Caco-2 (cell line): ENCODE results near the gene MMAB. TPM values are rescaled to one million over a fixed set of nuclear protein-coding genes. Genes with fewer than 3 reads are reported as not detected.

Experiments used
- BruUV-seq: library from RNA; stranded (reverse); fragments of 400-500 nt; replicated peaks from 2 replicates; lab custom pipeline; 2021; lab: Mats Ljungman, UMichigan
- CTCF ChIA-PET: fragments of 300-600 bp; sonication (Branson Sonifier 250); formaldehyde crosslinking; loops from one replicate; lab custom pipeline; 2022; ENCODE audit warnings: antibody characterized with exemption; lab: Charles Lee
- POLR2A ChIA-PET: fragments of 300-600 bp; sonication (Branson Sonifier 250); formaldehyde crosslinking; loops from one replicate; lab custom pipeline; 2022; ENCODE audit warnings: antibody characterized with exemption; lab: Charles Lee
- DNase-seq, 2 experiments: peaks; one replicate each; pipeline versions ENCODE4 v3.0.0 to v3.0.0-alpha.2; 2020 to 2022
- H3K27me3 ChIP-seq: replicated peaks from 2 replicates; pipeline ENCODE4 v1.6.0; 2011; ENCODE audit warnings: low read length; ENCODE audit not compliant: control insufficient read depth, insufficient read depth
- H3K36me3 ChIP-seq: 2 replicates; pipeline ENCODE4 v1.5.1; 2011; ENCODE audit warnings: low read length; ENCODE audit not compliant: control insufficient read depth, insufficient read depth
- H3K4me1 ChIP-seq: fragments of 250-450 bp; sonication (Bioruptor Pico); 2 replicates; pipeline ENCODE4 v1.5.1; 2020; ENCODE audit warnings: mild to moderate bottlenecking
- H3K4me3 ChIP-seq: 2 replicates; pipeline ENCODE4 v1.5.1; 2011; ENCODE audit warnings: low read depth, mild to moderate bottlenecking, control low read depth, low read length
- H3K9me3 ChIP-seq: fragments of 250-450 bp; sonication (Bioruptor Pico); 2 replicates; pipeline ENCODE4 v1.5.1; 2020; ENCODE audit warnings: mild to moderate bottlenecking, moderate library complexity
- H3K27ac Mint-ChIP-seq: one replicate; pipeline ENCODE4 v1.8.0; 2022; ENCODE audit warnings: mixed read lengths; ENCODE audit not compliant: unreplicated experiment
- H3K27me3 Mint-ChIP-seq: one replicate; pipeline ENCODE4 v1.8.0; 2022; ENCODE audit warnings: mixed read lengths; ENCODE audit not compliant: insufficient read depth, unreplicated experiment
- H3K36me3 Mint-ChIP-seq: one replicate; pipeline ENCODE4 v1.8.0; 2022; ENCODE audit warnings: mild to moderate bottlenecking, mixed read lengths; ENCODE audit not compliant: insufficient read depth, unreplicated experiment
- H3K4me1 Mint-ChIP-seq: one replicate; pipeline ENCODE4 v1.8.0; 2022; ENCODE audit warnings: low read depth, mixed read lengths; ENCODE audit not compliant: unreplicated experiment
- H3K4me3 Mint-ChIP-seq: one replicate; pipeline ENCODE4 v1.8.0; 2022; ENCODE audit warnings: mild to moderate bottlenecking, moderate library complexity, mixed read lengths; ENCODE audit not compliant: unreplicated experiment
- H3K9me3 Mint-ChIP-seq: one replicate; pipeline ENCODE4 v1.8.0; 2022; ENCODE audit warnings: mixed read lengths; ENCODE audit not compliant: unreplicated experiment
- intact Hi-C: fragments of 100-400 bp; cut with micrococcal nuclease; formaldehyde crosslinking; loops from one replicate; pipeline ENCODE4 v1.10.0; 2022; ENCODE audit not compliant: unreplicated experiment
- total RNA-seq: library from RNA; stranded (reverse); gene quantifications from 2 replicates; pipeline ENCODE4 v1.2.3, GENCODE V29; 2022
- TF ChIP-seq, protein P1 (sequence below), 2 experiments: fragments of 200-600 bp in 1 of 2; IDR thresholded peaks; 1 replicate in 1 of 2; 2 replicates in 1 of 2; pipeline versions ENCODE4 v1.5.1 to v1.8.0; 2011 to 2022; ENCODE audit warnings: antibody characterized with exemption in 1 of 2, control low read depth in 1 of 2, inconsistent platforms in 1 of 2, low read depth in 1 of 2, low read length in 1 of 2, mild to moderate bottlenecking in 1 of 2, moderate library complexity in 1 of 2; ENCODE audit not compliant: insufficient read depth in 1 of 2, severe bottlenecking in 1 of 2, unreplicated experiment in 1 of 2

The MMAB gene
- total RNA-seq, 1 experiment from 2014 or later, result 48.9 TPM

DNA sequence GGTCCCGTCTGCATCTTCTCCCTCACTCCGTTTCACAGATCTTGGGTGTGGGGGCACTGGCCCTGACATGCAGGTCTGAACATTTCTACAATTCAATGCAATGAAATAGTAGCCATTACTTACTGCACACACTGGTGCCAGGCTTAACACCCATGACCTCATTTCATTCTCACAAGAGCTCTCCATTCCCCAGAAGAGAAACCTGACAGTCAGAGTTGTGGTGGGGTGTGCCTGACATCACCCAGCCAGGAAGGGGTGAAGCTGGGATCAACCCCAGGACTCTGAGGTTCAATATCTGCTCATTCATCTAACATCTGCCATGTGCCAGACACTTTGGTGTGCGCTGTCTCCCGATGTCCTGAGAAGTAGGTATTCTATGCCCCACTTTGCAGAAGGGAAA, 35.0 kb upstream of the MMAB start:
- no peaks in the 10 kb centered on the region for H3K27me3 Mint-ChIP-seq
- no peaks in the 10 kb centered on the region for H3K36me3 Mint-ChIP-seq
- H3K4me3 Mint-ChIP-seq, result no peak overlapping the region
- H3K4me1 Mint-ChIP-seq, result peaks cover 17% of the 10 kb centered on the region
- Histone ChIP-seq H3K27me3 (no peaks in the 10 kb centered on the region), H3K9me3 (no peaks in the 10 kb centered on the region), H3K36me3 (no peaks in the 10 kb centered on the region), H3K4me1 (peaks cover 23% of the 10 kb centered on the region), H3K4me3 (no peak overlapping the region)
- no peak overlapping the region for H3K27ac Mint-ChIP-seq
- intact Hi-C loops, result loop anchor here (5.0 kb wide), 1 partner anchor 39 kb away; no protein-coding TSS in a partner anchor
- no peak for DNase-seq
- ChIA-PET POLR2A (no interaction called here), CTCF (interaction anchor here (1.2 kb wide), 1 partner anchor 167 kb away, joined by 3 read pairs; no protein-coding TSS in a partner anchor)
- H3K9me3 Mint-ChIP-seq, result no peaks in the 10 kb centered on the region
- TF ChIP-seq, protein P1, sequence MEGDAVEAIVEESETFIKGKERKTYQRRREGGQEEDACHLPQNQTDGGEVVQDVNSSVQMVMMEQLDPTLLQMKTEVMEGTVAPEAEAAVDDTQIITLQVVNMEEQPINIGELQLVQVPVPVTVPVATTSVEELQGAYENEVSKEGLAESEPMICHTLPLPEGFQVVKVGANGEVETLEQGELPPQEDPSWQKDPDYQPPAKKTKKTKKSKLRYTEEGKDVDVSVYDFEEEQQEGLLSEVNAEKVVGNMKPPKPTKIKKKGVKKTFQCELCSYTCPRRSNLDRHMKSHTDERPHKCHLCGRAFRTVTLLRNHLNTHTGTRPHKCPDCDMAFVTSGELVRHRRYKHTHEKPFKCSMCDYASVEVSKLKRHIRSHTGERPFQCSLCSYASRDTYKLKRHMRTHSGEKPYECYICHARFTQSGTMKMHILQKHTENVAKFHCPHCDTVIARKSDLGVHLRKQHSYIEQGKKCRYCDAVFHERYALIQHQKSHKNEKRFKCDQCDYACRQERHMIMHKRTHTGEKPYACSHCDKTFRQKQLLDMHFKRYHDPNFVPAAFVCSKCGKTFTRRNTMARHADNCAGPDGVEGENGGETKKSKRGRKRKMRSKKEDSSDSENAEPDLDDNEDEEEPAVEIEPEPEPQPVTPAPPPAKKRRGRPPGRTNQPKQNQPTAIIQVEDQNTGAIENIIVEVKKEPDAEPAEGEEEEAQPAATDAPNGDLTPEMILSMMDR (IDR thresholded peaks at IDR 0.05; ENCODE audit: insufficient read depth in 1 of 2, low read depth in 1 of 2, low read length in 1 of 2, severe bottlenecking in 1 of 2, unreplicated experiment in 1 of 2), result no peak
- no TSS peak for BruUV-seq

DNA sequence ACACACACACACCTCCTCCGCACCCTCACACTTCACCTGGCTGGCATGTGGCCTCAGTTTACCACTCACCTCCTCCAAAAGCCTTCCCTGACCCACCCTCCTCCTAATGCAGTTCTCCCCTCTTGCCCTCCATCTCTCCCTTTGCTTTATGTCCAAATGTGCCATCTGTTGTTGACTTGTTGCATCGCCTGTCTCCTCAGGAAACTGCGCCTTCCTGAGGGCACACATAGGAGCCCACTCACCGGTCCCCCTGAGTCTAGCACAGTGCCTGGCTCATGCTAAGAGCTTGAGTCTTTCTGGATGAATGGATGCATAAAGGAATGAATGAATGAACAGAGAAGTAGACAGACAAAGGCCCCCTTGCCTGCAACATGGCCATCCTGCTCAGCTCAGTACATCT, 34.3 kb upstream of the MMAB start:
- Histone ChIP-seq H3K4me1 (peaks cover 23% of the 10 kb centered on the region), H3K27me3 (no peaks in the 10 kb centered on the region), H3K4me3 (no peak overlapping the region), H3K36me3 (no peaks in the 10 kb centered on the region), H3K9me3 (no peaks in the 10 kb centered on the region)
- H3K9me3 Mint-ChIP-seq, result no peaks in the 10 kb centered on the region
- ChIA-PET POLR2A (no interaction called here), CTCF (no interaction called here)
- no peak overlapping the region for H3K27ac Mint-ChIP-seq
- DNase-seq, result no peak
- BruUV-seq, result no TSS peak
- H3K27me3 Mint-ChIP-seq, result no peaks in the 10 kb centered on the region
- TF ChIP-seq, protein P1 (IDR thresholded peaks at IDR 0.05; ENCODE audit: insufficient read depth in 1 of 2, low read depth in 1 of 2, low read length in 1 of 2, severe bottlenecking in 1 of 2, unreplicated experiment in 1 of 2), result no peak
- no peak overlapping the region for H3K4me3 Mint-ChIP-seq
- intact Hi-C loops, result loop anchor here (5.0 kb wide), 1 partner anchor 40 kb away; no protein-coding TSS in a partner anchor
- H3K36me3 Mint-ChIP-seq, result no peaks in the 10 kb centered on the region
- peaks cover 17% of the 10 kb centered on the region for H3K4me1 Mint-ChIP-seq

DNA sequence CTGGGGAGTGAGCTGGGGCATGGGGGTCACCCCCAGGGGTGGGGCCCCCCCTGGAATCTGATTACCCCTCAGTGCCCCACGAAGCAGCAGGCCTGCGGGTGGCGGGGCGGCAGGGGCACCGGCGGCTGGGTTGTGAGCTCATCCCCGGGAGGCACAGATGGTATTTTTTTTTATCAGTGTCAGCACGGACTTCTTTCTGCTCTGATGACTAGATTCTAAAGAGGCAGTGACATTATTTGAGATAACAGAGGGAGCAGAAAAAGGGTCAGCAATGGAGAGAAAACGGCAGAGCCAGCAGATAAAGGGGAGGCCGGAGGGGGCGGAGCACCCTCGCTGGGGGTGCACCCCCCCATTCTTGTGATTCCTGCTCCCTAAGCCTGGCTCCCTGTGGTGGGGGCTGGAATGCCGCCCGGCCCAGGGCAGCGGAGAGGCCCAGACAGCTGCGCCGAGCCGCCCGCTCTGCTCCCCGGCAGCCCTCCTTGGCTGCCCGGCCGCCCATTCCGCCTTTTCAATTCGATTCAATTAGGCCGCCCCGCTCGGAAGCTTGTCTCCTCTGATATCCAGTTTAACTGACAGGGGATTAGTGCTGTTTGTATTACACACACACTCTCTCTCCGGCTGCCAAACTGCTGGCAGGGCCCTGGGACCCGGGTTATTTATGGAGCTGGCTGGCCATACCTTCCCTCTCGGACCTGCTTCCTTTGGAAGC, 33.2 kb upstream of the MMAB start:
- TF ChIP-seq, protein P1 (IDR thresholded peaks at IDR 0.05; ENCODE audit: insufficient read depth in 1 of 2, low read depth in 1 of 2, low read length in 1 of 2, severe bottlenecking in 1 of 2, unreplicated experiment in 1 of 2), result no peak
- H3K4me3 Mint-ChIP-seq, result peak overlapping the region; percentile 29
- no peaks in the 10 kb centered on the region for H3K36me3 Mint-ChIP-seq
- peaks cover 17% of the 10 kb centered on the region for H3K4me1 Mint-ChIP-seq
- H3K27ac Mint-ChIP-seq, result no peak overlapping the region
- ChIA-PET POLR2A (interaction anchor here (0.6 to 1.0 kb wide), 2 partner anchors 33 to 116 kb away, joined by 3 to 5 read pairs; partner anchors contain the start of gene MVK), CTCF (interaction anchor here (0.7 to 1.1 kb wide), 3 partner anchors 9 to 120 kb away, joined by 3 to 5 read pairs (median 4); no protein-coding TSS in a partner anchor)
- no TSS peak for BruUV-seq
- no peaks in the 10 kb centered on the region for H3K27me3 Mint-ChIP-seq
- Histone ChIP-seq H3K36me3 (no peaks in the 10 kb centered on the region), H3K4me3 (no peak overlapping the region), H3K9me3 (no peaks in the 10 kb centered on the region), H3K27me3 (no peaks in the 10 kb centered on the region), H3K4me1 (peaks cover 23% of the 10 kb centered on the region)
- intact Hi-C loops, result loop anchor here (5.0 kb wide), 1 partner anchor 41 kb away; no protein-coding TSS in a partner anchor
- no peaks in the 10 kb centered on the region for H3K9me3 Mint-ChIP-seq
- DNase-seq, result peak; percentile 48 to 60
